Choroid plexus epithelial cell (primary cell): ENCODE measurements around the gene COPS8.
A peak's percentile ranks its signal among the peaks of the same experiment; 100 is the strongest.

Experiments used
- DNase-seq: peaks from one replicate; pipeline ENCODE4 v3.0.0-alpha.2; 2010; ENCODE audit warnings: low read depth
- H3K4me3 ChIP-seq: 2 replicates; pipeline ENCODE4 v1.5.1; 2011; ENCODE audit warnings: low read depth, mild to moderate bottlenecking, control low read depth, low read length, moderate library complexity
- CTCF ChIP-seq: conservative IDR thresholded peaks from 2 replicates; pipeline ENCODE4 v1.5.1; 2011; ENCODE audit warnings: low read depth, mild to moderate bottlenecking, control low read depth, inconsistent platforms, low read length, moderate library complexity

COPS8 gene

GRCh38 chr2:237124820-237125219, 39.1 kb downstream of the COPS8 start:
- no peak for DNase-seq
- no peak for TF ChIP-seq CTCF
- H3K4me3 ChIP-seq: no peak overlapping the region

- H3K4me3 ChIP-seq: no peak overlapping the region
- no peak for DNase-seq
- no peak for TF ChIP-seq CTCF
Observed at GRCh38 chr2:237125967-237126366, 40.3 kb downstream of the COPS8 start.

- no peak for TF ChIP-seq CTCF
Observed at GRCh38 chr2:237126519-237127174, 41.0 kb downstream of the COPS8 start.

GRCh38 chr2:237128026-237128703, 42.5 kb downstream of the COPS8 start:
- peak; percentile 100 for DNase-seq
- no peak overlapping the region for H3K4me3 ChIP-seq
- peak; percentile 23 for TF ChIP-seq CTCF

More at GRCh38 chr2:237126519-237127174, 41.0 kb downstream of the COPS8 start:
- H3K4me3 ChIP-seq: no peak overlapping the region
- peak; percentile 32 for DNase-seq

GRCh38 chr2:237128845-237129592, 43.3 kb downstream of the COPS8 start:
- no peak overlapping the region for H3K4me3 ChIP-seq
- no peak for TF ChIP-seq CTCF
- no peak for DNase-seq

- TF ChIP-seq CTCF: no peak
- H3K4me3 ChIP-seq: no peak overlapping the region
- no peak for DNase-seq
Observed at GRCh38 chr2:237129625-237130263, 44.1 kb downstream of the COPS8 start.
